Sigmoid colon (tissue), 7 donors: Measurements from ENCODE around the gene RBBP5. TPM values are rescaled to one million over a fixed set of nuclear protein-coding genes. Genes with fewer than 3 reads are reported as not detected.

Source experiments
- DNase-seq: peaks from one replicate; pipeline ENCODE4 v3.0.0-alpha.2; 2019
- H3K27ac ChIP-seq, 4 donors: fragments of 200-600 bp; sonication (generic); one replicate each; pipeline ENCODE4 v1.5.1; 2016 to 2019; ENCODE audit warnings: mild to moderate bottlenecking in 1 of 4
- H3K27me3 ChIP-seq, 3 donors: fragments of 200-600 bp; sonication (generic); one replicate each; pipeline ENCODE4 v1.5.1; 2019; ENCODE audit warnings: mild to moderate bottlenecking in 1 of 3
- H3K36me3 ChIP-seq, 4 donors: fragments of 200-600 bp; sonication (generic); one replicate each; pipeline ENCODE4 v1.5.1; 2016 to 2019
- H3K4me1 ChIP-seq, 4 donors: fragments of 200-600 bp; sonication (generic); one replicate each; pipeline ENCODE4 v1.5.1; 2017 to 2019
- H3K4me3 ChIP-seq, 4 donors: fragments of 200-600 bp; sonication (generic); one replicate each; pipeline ENCODE4 v1.5.1; 2017 to 2019; ENCODE audit warnings: mild to moderate bottlenecking in 2 of 4, moderate library complexity in 1 of 4
- H3K9me3 ChIP-seq, 4 donors: fragments of 200-600 bp in 3 of 4; sonication (generic) in 3 of 4; one replicate each; pipeline versions ENCODE4 v1.5.1 to v1.6.1; 2013 to 2019
- CTCF ChIP-seq, 4 experiments: fragments of 450-650 bp in 3 of 4; fragments of 200-600 bp in 1 of 4; IDR thresholded peaks; one replicate each; pipeline ENCODE4 v1.5.1; 2016 to 2019; ENCODE audit warnings: antibody characterized with exemption in 4 of 4, mild to moderate bottlenecking in 3 of 4, moderate library complexity in 2 of 4
- EP300 ChIP-seq, 4 donors: sonication (generic); formaldehyde crosslinking; IDR thresholded peaks; one replicate each; pipeline ENCODE4 v1.6.1; 2017; ENCODE audit warnings: antibody characterized with exemption in 4 of 4
- POLR2A ChIP-seq, 2 donors: fragments of 450-650 bp; IDR thresholded peaks; one replicate each; pipeline ENCODE4 v1.6.1; 2016; ENCODE audit warnings: antibody characterized with exemption in 2 of 2, mild to moderate bottlenecking in 2 of 2, moderate library complexity in 2 of 2
- POLR2AphosphoS5 ChIP-seq, 4 donors: sonication (generic); formaldehyde crosslinking; IDR thresholded peaks; one replicate each; pipeline ENCODE4 v1.6.1; 2017; ENCODE audit warnings: antibody characterized with exemption in 4 of 4
- WGBS, 2 donors: extraction: QIAGEN DNeasy Blood & Tissue Kit; methylation state at CpG; one replicate each; pipeline ENCODE4 v1.1.7; 2013; 5-methylcytosine and 5-hydroxymethylcytosine counted together
- intact Hi-C: fragments of 100-400 bp; cut with DNase I; formaldehyde crosslinking; loops from one replicate; pipeline ENCODE4 v1.15.1; 2023
- polyA plus RNA-seq, 3 donors: library from polyadenylated mRNA; stranded (reverse); fragments of 200-250 nt; gene quantifications; one replicate each; pipeline ENCODE4 v1.2.3, GENCODE V29; 2013
- total RNA-seq, 4 donors: library from RNA; depleted of rRNA; stranded (reverse); fragments of >200 nt; gene quantifications; one replicate each; pipeline ENCODE4 v1.1.0, GENCODE V29; 2016
- donor health status: healthy with polysubstance abuse.
- donor health status: Bipolar disorder and iron deficiency.
- donor health status: healthy.

RBBP5 gene
- total and polyA plus RNA-seq, 7 donors = 6.6 to 36.5 (median 12.2) TPM

GRCh38 chr1:205064741-205065316, 56.9 kb downstream of the RBBP5 start:
- TF ChIP-seq POLR2A (IDR thresholded peaks at IDR 0.05) (no peak), POLR2AphosphoS5 (IDR thresholded peaks at IDR 0.05) (no peak), EP300 (IDR thresholded peaks at IDR 0.05) (no peak), CTCF (IDR thresholded peaks at IDR 0.05) (no peak)
- Histone ChIP-seq H3K27me3 (no peaks in the 10 kb centered on the region), H3K36me3 (no peaks in the 10 kb centered on the region), H3K9me3 (no peaks in the 10 kb centered on the region), H3K27ac (no peak overlapping the region), H3K4me3 (no peak overlapping the region), H3K4me1 (peaks cover 0 to 16% (median 9%) of the 10 kb centered on the region in 4 donors)
- 91 to 92% methylated on average over 9 of the region's 9 CpGs for WGBS, 2 donors
- intact Hi-C loops = no loop called here
- peak; percentile 61 for DNase-seq

GRCh38 chr1:205064301-205064700, 57.5 kb downstream of the RBBP5 start:
- Histone ChIP-seq H3K27me3 (no peaks in the 10 kb centered on the region), H3K27ac (no peak overlapping the region), H3K4me3 (no peak overlapping the region), H3K36me3 (no peaks in the 10 kb centered on the region), H3K4me1 (peaks cover 0 to 16% (median 9%) of the 10 kb centered on the region in 4 donors), H3K9me3 (no peaks in the 10 kb centered on the region)
- no peak for DNase-seq
- 87 to 93% methylated on average over 11 of the region's 11 CpGs for WGBS, 2 donors
- no peak for TF ChIP-seq POLR2AphosphoS5 (IDR thresholded peaks at IDR 0.05)
- intact Hi-C loops = no loop called here

- WGBS, 2 donors = 92 to 95% methylated on average over 3 of the region's 3 CpGs
- H3K36me3 ChIP-seq = no peaks in the 10 kb centered on the region
- DNase-seq = no peak
- intact Hi-C loops = no loop called here
- H3K27ac ChIP-seq = no peak overlapping the region
- no peaks in the 10 kb centered on the region for H3K27me3 ChIP-seq
- no peaks in the 10 kb centered on the region for H3K9me3 ChIP-seq
- peaks cover 0 to 8% (median 7%) of the 10 kb centered on the region in 4 donors for H3K4me1 ChIP-seq
- no peak for TF ChIP-seq POLR2A (IDR thresholded peaks at IDR 0.05)
- TF ChIP-seq EP300 (IDR thresholded peaks at IDR 0.05) = no peak
- H3K4me3 ChIP-seq = no peak overlapping the region
Observed at GRCh38 chr1:205062895-205063294, 58.9 kb downstream of the RBBP5 start.

GRCh38 chr1:205062319-205062718, 59.5 kb downstream of the RBBP5 start:
- DNase-seq = peak; percentile 50
- Histone ChIP-seq H3K4me3 (no peak overlapping the region), H3K9me3 (no peaks in the 10 kb centered on the region), H3K4me1 (peaks cover 0 to 8% (median 7%) of the 10 kb centered on the region in 4 donors), H3K27ac (no peak overlapping the region), H3K27me3 (no peaks in the 10 kb centered on the region), H3K36me3 (no peaks in the 10 kb centered on the region)
- no peak for TF ChIP-seq POLR2AphosphoS5 (IDR thresholded peaks at IDR 0.05)
- TF ChIP-seq CTCF (IDR thresholded peaks at IDR 0.05) = no peak
- no peak for TF ChIP-seq EP300 (IDR thresholded peaks at IDR 0.05)
- no peak for TF ChIP-seq POLR2A (IDR thresholded peaks at IDR 0.05)
- 95% methylated on average over 8 of the region's 8 CpGs for WGBS, 2 donors
- intact Hi-C loops = no loop called here

GRCh38 chr1:205061665-205062069, 60.1 kb downstream of the RBBP5 start:
- Histone ChIP-seq H3K27ac (no peak overlapping the region), H3K4me3 (no peak overlapping the region), H3K4me1 (peaks cover 0 to 8% (median 7%) of the 10 kb centered on the region in 4 donors), H3K27me3 (no peaks in the 10 kb centered on the region), H3K36me3 (no peaks in the 10 kb centered on the region), H3K9me3 (no peaks in the 10 kb centered on the region)
- TF ChIP-seq EP300 (IDR thresholded peaks at IDR 0.05) (no peak), POLR2AphosphoS5 (IDR thresholded peaks at IDR 0.05) (no peak), CTCF (IDR thresholded peaks at IDR 0.05) (peak; percentile 64 to 83 (median 76))
- intact Hi-C loops = loop anchor here (1.0 kb wide), 1 partner anchor 71 kb away; no protein-coding TSS in a partner anchor
- WGBS, 2 donors = 43% methylated on average over 13 of the region's 13 CpGs
- peak; percentile 77 for DNase-seq

- WGBS, 2 donors = 81 to 88% methylated on average over 14 of the region's 14 CpGs
- no peak overlapping the region for H3K27ac ChIP-seq
- DNase-seq = peak; percentile 62
Observed at GRCh38 chr1:205061227-205061626, 60.6 kb downstream of the RBBP5 start.

More at GRCh38 chr1:205061227-205061626, 60.6 kb downstream of the RBBP5 start:
- intact Hi-C loops = loop anchor here (1.0 kb wide), 1 partner anchor 71 kb away; no protein-coding TSS in a partner anchor
- Histone ChIP-seq H3K4me3 (no peak overlapping the region), H3K27me3 (no peaks in the 10 kb centered on the region), H3K4me1 (peaks cover 0 to 8% (median 7%) of the 10 kb centered on the region in 4 donors), H3K9me3 (no peaks in the 10 kb centered on the region), H3K36me3 (no peaks in the 10 kb centered on the region)
- TF ChIP-seq POLR2A (IDR thresholded peaks at IDR 0.05) = no peak
